Lung (tissue), 12 donors: ENCODE results near the gene MAPK14. TPM values are rescaled to one million over a fixed set of nuclear protein-coding genes. Genes with fewer than 3 reads are reported as not detected.

Source experiments
- ATAC-seq: fragments of 200-7000 bp; cut with Tn5 transposase; one replicate; pipeline ENCODE4 v1.9.1; 2020; ENCODE audit warnings: moderate number of reproducible peaks; ENCODE audit not compliant: insufficient read depth, low FRiP score
- DNase-seq, 3 donors: peaks; one replicate each; pipeline ENCODE4 v3.0.0-alpha.2; 2013 to 2017
- H3K27ac ChIP-seq, 2 donors: one replicate each; pipeline ENCODE4 v1.5.1; 2013; ENCODE audit warnings: mild to moderate bottlenecking in 2 of 2, moderate library complexity in 2 of 2, control low read depth in 1 of 2, inconsistent platforms in 1 of 2, low read depth in 1 of 2, low read length in 1 of 2
- H3K27me3 ChIP-seq, 3 donors: one replicate each; pipeline ENCODE4 v1.5.1; 2013; ENCODE audit warnings: low read length in 2 of 3; ENCODE audit not compliant: control insufficient read depth in 3 of 3, insufficient read depth in 3 of 3
- H3K36me3 ChIP-seq, 4 donors: one replicate each; pipeline ENCODE4 v1.5.1; 2013; ENCODE audit warnings: low read length in 4 of 4, mild to moderate bottlenecking in 1 of 4, moderate library complexity in 1 of 4; ENCODE audit not compliant: control insufficient read depth in 4 of 4, insufficient read depth in 4 of 4
- H3K4me1 ChIP-seq, 5 donors: one replicate each; pipeline ENCODE4 v1.5.1; 2013; ENCODE audit warnings: low read length in 5 of 5, mild to moderate bottlenecking in 2 of 5, moderate library complexity in 1 of 5; ENCODE audit not compliant: control insufficient read depth in 5 of 5, insufficient read depth in 5 of 5
- H3K4me3 ChIP-seq: one replicate; pipeline ENCODE4 v1.5.1; 2013; ENCODE audit warnings: mild to moderate bottlenecking, control low read depth, moderate library complexity
- H3K9ac ChIP-seq, 2 donors: one replicate each; pipeline ENCODE4 v1.5.1; 2013; ENCODE audit warnings: low read length in 2 of 2, control low read depth in 1 of 2; ENCODE audit not compliant: insufficient read depth in 1 of 2
- H3K9me3 ChIP-seq, 4 donors: one replicate each; pipeline ENCODE4 v1.5.1; 2013; ENCODE audit warnings: low read length in 3 of 4, mild to moderate bottlenecking in 1 of 4, moderate library complexity in 1 of 4; ENCODE audit not compliant: control insufficient read depth in 4 of 4, insufficient read depth in 3 of 4
- CTCF ChIP-seq: IDR thresholded peaks from 2 replicates; pipeline ENCODE4 v1.5.1; 2012; ENCODE audit warnings: mild to moderate bottlenecking; ENCODE audit errors: control extremely low read depth, extremely low read depth
- WGBS, 2 donors: extraction: QIAGEN DNeasy Blood & Tissue Kit; methylation state at CpG; one replicate each; pipeline ENCODE4 v1.1.7; 2013; 5-methylcytosine and 5-hydroxymethylcytosine counted together
- polyA plus RNA-seq, 2 donors: library from polyadenylated mRNA; stranded (reverse); fragments of 200-250 nt; gene quantifications; one replicate each; pipeline ENCODE4 v1.2.1, GENCODE V29; 2013
- total RNA-seq, 2 donors: library from RNA; depleted of rRNA in 1 of 2; stranded (reverse); fragments of >200 nt in 1 of 2; gene quantifications; one replicate each; pipeline ENCODE4 v1.2.1, GENCODE V29; 2014 to 2021
- donor health status: control.
- donor health status: control.
- donor health status: Bipolar disorder and iron deficiency.
- donor health status: healthy.
- donor health status: DM: yes; HTN: yes; CAD: no.

The MAPK14 gene
- total and polyA plus RNA-seq, 4 donors = 12.8 to 93.3 (median 59.5) TPM

- H3K27me3 ChIP-seq = no peaks in the 10 kb centered on the region
- no peak overlapping the region for H3K27ac ChIP-seq
- no peaks in the 10 kb centered on the region for H3K9me3 ChIP-seq
- no peaks in the 10 kb centered on the region for H3K4me1 ChIP-seq
- no peak overlapping the region for H3K4me3 ChIP-seq
- H3K9ac ChIP-seq = no peak overlapping the region
- peaks cover 5 to 15% (median 9%) of the 10 kb centered on the region in 4 donors for H3K36me3 ChIP-seq
- ATAC-seq (no peak), DNase-seq (no peak)
- 96 to 97% methylated on average over 5 of the region's 5 CpGs for WGBS, 2 donors
- TF ChIP-seq CTCF = no peak
Observed at GRCh38 chr6:36089048-36089447, 61.4 kb downstream of the MAPK14 start.

GRCh38 chr6:36094238-36094637 is 66.6 kb downstream of the MAPK14 start:
- H3K36me3 ChIP-seq = peaks cover 8 to 18% (median 10%) of the 10 kb centered on the region in 4 donors
- 91 to 96% methylated on average over 2 of the region's 2 CpGs for WGBS, 2 donors

GRCh38 chr6:36094753-36095496 is 67.3 kb downstream of the MAPK14 start:
- Histone ChIP-seq H3K9ac (peak overlapping the region in 1 of 2 donors; percentile 47), H3K4me3 (no peak overlapping the region), H3K27me3 (no peaks in the 10 kb centered on the region), H3K4me1 (peaks cover 0 to 8% (median 1%) of the 10 kb centered on the region in 5 donors), H3K27ac (no peak overlapping the region), H3K36me3 (peaks cover 8 to 18% (median 10%) of the 10 kb centered on the region in 4 donors), H3K9me3 (no peaks in the 10 kb centered on the region)
- ATAC-seq = peak; percentile 93
- WGBS, 2 donors = 12% methylated on average over 9 of the region's 9 CpGs
- TF ChIP-seq CTCF = peak; percentile 95
- peak; percentile 86 to 89 (median 87) for DNase-seq

More at GRCh38 chr6:36094238-36094637, 66.6 kb downstream of the MAPK14 start:
- no peak for DNase-seq
- Histone ChIP-seq H3K4me1 (peaks cover 0 to 8% (median 0%) of the 10 kb centered on the region in 5 donors), H3K4me3 (no peak overlapping the region), H3K9me3 (no peaks in the 10 kb centered on the region), H3K27ac (no peak overlapping the region), H3K9ac (no peak overlapping the region), H3K27me3 (no peaks in the 10 kb centered on the region)
- no peak for TF ChIP-seq CTCF
- ATAC-seq = no peak
